Activated T-helper 17 cell treated with anti-CD3 and anti-CD28 coated beads, Interleukin-2, amount 50 U/mL, for 72 hours (primary cell): ENCODE results near the gene SLC34A1. TPM values are rescaled to one million over a fixed set of nuclear protein-coding genes. Genes with fewer than 3 reads are reported as not detected.
"Not testable (repeated sequence)": the region's sequence is repeated elsewhere in the genome, so short reads cannot be mapped to it uniquely, and the experiment has no call there.

Experiments used
- ATAC-seq: fragments of 150-1000 bp; cut with Tn5 transposase; replicated peaks from 2 replicates; pipeline ENCODE4 v1.10.0; 2021; ENCODE audit warnings: mild to moderate bottlenecking, moderate library complexity
- H3K27ac Mint-ChIP-seq: one replicate; pipeline ENCODE4 v1.8.0; 2022; ENCODE audit warnings: mixed read lengths
- H3K27me3 Mint-ChIP-seq: one replicate; pipeline ENCODE4 v1.8.0; 2022; ENCODE audit warnings: mixed read lengths
- H3K36me3 Mint-ChIP-seq: one replicate; pipeline ENCODE4 v1.8.0; 2022; ENCODE audit warnings: low read depth, mild to moderate bottlenecking, mixed read lengths
- H3K4me1 Mint-ChIP-seq: one replicate; pipeline ENCODE4 v1.8.0; 2022; ENCODE audit warnings: mixed read lengths
- H3K4me3 Mint-ChIP-seq: one replicate; pipeline ENCODE4 v1.8.0; 2022; ENCODE audit warnings: mild to moderate bottlenecking, mixed read lengths
- H3K9me3 Mint-ChIP-seq: one replicate; pipeline ENCODE4 v1.8.0; 2022; ENCODE audit warnings: mixed read lengths
- total RNA-seq, 2 donors: library from RNA; stranded (reverse); gene quantifications; one replicate each; pipeline ENCODE4 v1.2.3, GENCODE V29; 2022

Gene SLC34A1
- total RNA-seq, 2 donors from 2014 or later = 0.56 to 1.1 TPM

GRCh38 chr5:177417081-177417480, 32.8 kb downstream of the SLC34A1 start:
- not testable (repeated sequence) for H3K27ac Mint-ChIP-seq, H3K27me3 Mint-ChIP-seq, H3K9me3 Mint-ChIP-seq, H3K4me3 Mint-ChIP-seq, ATAC-seq, H3K36me3 Mint-ChIP-seq
- H3K4me1 Mint-ChIP-seq = peaks cover 17% of the 10 kb centered on the region

GRCh38 chr5:177419046-177419445, 34.8 kb downstream of the SLC34A1 start:
- Mint-ChIP-seq H3K27me3 (no peaks in the 10 kb centered on the region), H3K9me3 (no peaks in the 10 kb centered on the region), H3K27ac (no peak overlapping the region), H3K4me1 (peaks cover 5% of the 10 kb centered on the region), H3K36me3 (no peaks in the 10 kb centered on the region), H3K4me3 (no peak overlapping the region)
- ATAC-seq = no peak

GRCh38 chr5:177420472-177420871, 36.2 kb downstream of the SLC34A1 start:
- not testable (repeated sequence) for H3K27me3 Mint-ChIP-seq, H3K27ac Mint-ChIP-seq, H3K36me3 Mint-ChIP-seq, H3K9me3 Mint-ChIP-seq, H3K4me1 Mint-ChIP-seq, H3K4me3 Mint-ChIP-seq, ATAC-seq

- Mint-ChIP-seq H3K9me3 (no peaks in the 10 kb centered on the region), H3K4me1 (peaks cover 7% of the 10 kb centered on the region), H3K27me3 (no peaks in the 10 kb centered on the region), H3K27ac (no peak overlapping the region), H3K36me3 (peaks cover 4% of the 10 kb centered on the region), H3K4me3 (no peak overlapping the region)
- no peak for ATAC-seq
Measured at GRCh38 chr5:177421062-177421798, 37.0 kb downstream of the SLC34A1 start.

GRCh38 chr5:177423671-177424070, 39.4 kb downstream of the SLC34A1 start:
- H3K36me3 Mint-ChIP-seq = peaks cover 25% of the 10 kb centered on the region
- H3K9me3 Mint-ChIP-seq = no peaks in the 10 kb centered on the region
- no peaks in the 10 kb centered on the region for H3K27me3 Mint-ChIP-seq
- H3K4me3 Mint-ChIP-seq = no peak overlapping the region
- H3K4me1 Mint-ChIP-seq = peaks cover 7% of the 10 kb centered on the region
- no peak overlapping the region for H3K27ac Mint-ChIP-seq
- no peak for ATAC-seq

- no peaks in the 10 kb centered on the region for H3K9me3 Mint-ChIP-seq
- H3K4me3 Mint-ChIP-seq = peak overlapping the region; percentile 97
- peaks cover 19% of the 10 kb centered on the region for H3K4me1 Mint-ChIP-seq
- no peaks in the 10 kb centered on the region for H3K27me3 Mint-ChIP-seq
- no peak for ATAC-seq
- peaks cover 41% of the 10 kb centered on the region for H3K36me3 Mint-ChIP-seq
- peak overlapping the region; percentile 98 for H3K27ac Mint-ChIP-seq
Measured at GRCh38 chr5:177425196-177425800, 41.1 kb downstream of the SLC34A1 start.

- peak; percentile 81 for ATAC-seq
- Mint-ChIP-seq H3K9me3 (no peaks in the 10 kb centered on the region), H3K4me3 (peak overlapping the region; percentile 97), H3K36me3 (peaks cover 48% of the 10 kb centered on the region), H3K4me1 (peaks cover 26% of the 10 kb centered on the region), H3K27me3 (no peaks in the 10 kb centered on the region), H3K27ac (peak overlapping the region; percentile 98)
Measured at GRCh38 chr5:177425801-177426565, 41.7 kb downstream of the SLC34A1 start.

GRCh38 chr5:177426566-177427210, 42.5 kb downstream of the SLC34A1 start, which contains the start of gene GRK6:
TSS of gene GRK6 (plus strand) at chr5:177426676. CDS start at chr5:177426846, 170 bp downstream.
- Mint-ChIP-seq H3K27me3 (no peaks in the 10 kb centered on the region), H3K4me3 (peak within 1 kb of the TSS; percentile 97), H3K27ac (peak within 1 kb of the TSS; percentile 98), H3K36me3 (peaks cover 55% of the 10 kb centered on the region), H3K4me1 (peaks cover 32% of the 10 kb centered on the region), H3K9me3 (no peaks in the 10 kb centered on the region)
- ATAC-seq = peak; percentile 61

- peaks cover 32% of the 10 kb centered on the region for H3K4me1 Mint-ChIP-seq
- peaks cover 61% of the 10 kb centered on the region for H3K36me3 Mint-ChIP-seq
- no peaks in the 10 kb centered on the region for H3K27me3 Mint-ChIP-seq
- H3K9me3 Mint-ChIP-seq = no peaks in the 10 kb centered on the region
- ATAC-seq = no peak
- peak overlapping the region; percentile 75 for H3K27ac Mint-ChIP-seq
- H3K4me3 Mint-ChIP-seq = peak overlapping the region; percentile 97
Measured at GRCh38 chr5:177427211-177427822, 43.1 kb downstream of the SLC34A1 start.

- no peaks in the 10 kb centered on the region for H3K27me3 Mint-ChIP-seq
- no peak for ATAC-seq
- H3K27ac Mint-ChIP-seq = peak overlapping the region; percentile 75
- peaks cover 68% of the 10 kb centered on the region for H3K36me3 Mint-ChIP-seq
- peak overlapping the region; percentile 97 for H3K4me3 Mint-ChIP-seq
- peaks cover 32% of the 10 kb centered on the region for H3K4me1 Mint-ChIP-seq
- no peaks in the 10 kb centered on the region for H3K9me3 Mint-ChIP-seq
Measured at GRCh38 chr5:177427919-177428573, 43.8 kb downstream of the SLC34A1 start.

GRCh38 chr5:177428574-177429217, 44.5 kb downstream of the SLC34A1 start:
- ATAC-seq = no peak
- peaks cover 75% of the 10 kb centered on the region for H3K36me3 Mint-ChIP-seq

GRCh38 chr5:177429248-177430040, 45.2 kb downstream of the SLC34A1 start:
- peaks cover 82% of the 10 kb centered on the region for H3K36me3 Mint-ChIP-seq

More at GRCh38 chr5:177428574-177429217, 44.5 kb downstream of the SLC34A1 start:
- Mint-ChIP-seq H3K4me3 (peak overlapping the region; percentile 97), H3K27ac (peak overlapping the region; percentile 75), H3K27me3 (no peaks in the 10 kb centered on the region), H3K9me3 (no peaks in the 10 kb centered on the region), H3K4me1 (peaks cover 32% of the 10 kb centered on the region)

More at GRCh38 chr5:177429248-177430040, 45.2 kb downstream of the SLC34A1 start:
- H3K27ac Mint-ChIP-seq = peak overlapping the region; percentile 75
- H3K27me3 Mint-ChIP-seq = no peaks in the 10 kb centered on the region
- ATAC-seq = peak; percentile 45
- no peaks in the 10 kb centered on the region for H3K9me3 Mint-ChIP-seq
- H3K4me1 Mint-ChIP-seq = peaks cover 32% of the 10 kb centered on the region
- H3K4me3 Mint-ChIP-seq = peak overlapping the region; percentile 97
